Suppressor macrophage (primary cell): ENCODE data around the gene CITED4.

Experiments
- DNase-seq, 4 experiments: peaks; one replicate each; pipeline ENCODE4 v3.0.0-alpha.2; 2020 to 2022

CITED4 gene

GRCh38 chr1:40886318-40887011 is 24.3 kb upstream of the CITED4 start:
- DNase-seq: peak in 1 of 4 experiments; percentile 42

GRCh38 chr1:40884055-40884795 is 22.1 kb upstream of the CITED4 start:
- DNase-seq: peak in 1 of 4 experiments; percentile 35

GRCh38 chr1:40880813-40881549 is 18.8 kb upstream of the CITED4 start:
- no peak for DNase-seq

- DNase-seq: no peak
Observed at GRCh38 chr1:40879482-40880175, 17.5 kb upstream of the CITED4 start.

- DNase-seq: no peak
Observed at GRCh38 chr1:40878906-40879305, 16.7 kb upstream of the CITED4 start.

GRCh38 chr1:40877698-40878097 is 15.5 kb upstream of the CITED4 start:
- DNase-seq: peak; percentile 81 to 92 (median 87)

- DNase-seq: peak in 1 of 4 experiments; percentile 30
Observed at GRCh38 chr1:40876891-40877290, 14.7 kb upstream of the CITED4 start.

- DNase-seq: no peak
Observed at GRCh38 chr1:40876436-40876761, 14.2 kb upstream of the CITED4 start.

- peak in 1 of 4 experiments; percentile 12 for DNase-seq
Observed at GRCh38 chr1:40873863-40874472, 11.8 kb upstream of the CITED4 start.

- no peak for DNase-seq
Observed at GRCh38 chr1:40872276-40872675, 10.1 kb upstream of the CITED4 start.

GRCh38 chr1:40870135-40870728 is 8.1 kb upstream of the CITED4 start:
- DNase-seq: peak; percentile 34 to 69 (median 48)

- peak; percentile 32 to 65 (median 36) for DNase-seq
Observed at GRCh38 chr1:40868051-40868723, 6.0 kb upstream of the CITED4 start.

GRCh38 chr1:40861224-40862003 is 749 bp downstream of the CITED4 start:
- peak; percentile 41 to 74 (median 61) for DNase-seq

GRCh38 chr1:40860706-40861223 is 1.4 kb downstream of the CITED4 start:
- DNase-seq: peak; percentile 55 to 67 (median 66)

GRCh38 chr1:40858856-40859416 is 3.2 kb downstream of the CITED4 start:
- DNase-seq: no peak

- no peak for DNase-seq
Observed at GRCh38 chr1:40857737-40858136, 4.4 kb downstream of the CITED4 start.

- no peak for DNase-seq
Observed at GRCh38 chr1:40856656-40857302, 5.4 kb downstream of the CITED4 start.

- DNase-seq: no peak
Observed at GRCh38 chr1:40856116-40856515, 6.0 kb downstream of the CITED4 start.

- DNase-seq: peak in 2 of 4 experiments; percentile 17 to 32
Observed at GRCh38 chr1:40855513-40855912, 6.7 kb downstream of the CITED4 start.

- DNase-seq: no peak
Observed at GRCh38 chr1:40853885-40854170, 8.3 kb downstream of the CITED4 start.
